GM21423 (cell line): Measurements from ENCODE around the gene C3AR1.
"Not testable (repeated sequence)": the region's sequence is repeated elsewhere in the genome, so short reads cannot be mapped to it uniquely, and the experiment has no call there.

Source experiments
- ATAC-seq: cut with Tn5 transposase; IDR thresholded peaks from one replicate; pipeline ENCODE4 v1.9.1; 2021; ENCODE audit warnings: mild to moderate bottlenecking, moderate library complexity; ENCODE audit not compliant: unreplicated experiment

The C3AR1 gene

DNA sequence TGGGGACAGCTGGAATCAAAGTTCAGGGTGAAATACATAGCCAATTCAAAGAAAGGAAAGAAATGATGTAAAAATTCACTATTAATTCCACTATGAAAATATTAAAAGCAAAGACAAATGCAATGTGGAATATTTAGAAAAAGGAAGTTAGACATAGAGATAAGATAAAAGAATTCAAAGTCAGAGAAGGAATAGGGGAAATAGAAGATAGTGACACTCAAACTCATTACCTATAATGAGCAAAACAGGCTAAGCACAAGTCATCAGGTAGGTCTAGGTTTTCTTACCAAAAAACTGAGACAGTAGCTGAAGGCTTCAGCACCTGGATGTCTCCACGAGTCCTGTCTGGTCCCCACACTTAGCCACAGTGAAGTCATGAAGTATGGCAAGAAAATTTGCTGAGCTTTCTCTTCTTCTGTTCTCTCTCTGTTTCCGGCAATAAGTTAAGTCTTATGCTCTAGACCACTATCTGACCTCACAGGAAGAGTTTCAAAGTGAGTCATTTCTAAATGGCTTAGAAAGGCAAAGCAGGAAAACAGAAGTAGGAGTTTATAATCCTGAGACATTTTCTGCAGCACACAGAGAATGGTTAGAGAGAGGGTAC is at the start of gene C3AR1:
TSS of gene C3AR1 (minus strand) at position 369 of the 604 bp plus-strand sequence. CDS start 6,174 bp downstream, outside the sequence.
- ATAC-seq, result peak; percentile 94

DNA sequence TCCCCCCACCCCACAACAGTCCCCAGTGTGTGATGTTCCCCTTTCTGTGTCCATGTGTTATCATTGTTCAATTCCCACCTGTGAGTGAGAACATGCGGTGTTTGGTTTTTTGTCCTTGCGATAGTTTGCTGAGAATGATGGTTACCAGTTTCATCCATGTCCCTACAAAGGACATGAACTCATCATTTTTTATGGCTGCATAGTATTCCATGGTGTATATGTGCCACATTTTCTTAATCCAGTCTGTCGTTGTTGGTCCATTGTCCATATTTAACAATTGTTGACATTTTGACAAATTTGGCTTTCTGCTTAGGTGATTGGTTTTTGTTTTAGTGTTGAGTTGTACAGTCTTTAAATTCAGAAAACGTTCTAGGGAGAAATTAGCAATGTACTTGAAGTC is 47.0 kb upstream of the C3AR1 start:
- ATAC-seq, result not testable (repeated sequence)

DNA sequence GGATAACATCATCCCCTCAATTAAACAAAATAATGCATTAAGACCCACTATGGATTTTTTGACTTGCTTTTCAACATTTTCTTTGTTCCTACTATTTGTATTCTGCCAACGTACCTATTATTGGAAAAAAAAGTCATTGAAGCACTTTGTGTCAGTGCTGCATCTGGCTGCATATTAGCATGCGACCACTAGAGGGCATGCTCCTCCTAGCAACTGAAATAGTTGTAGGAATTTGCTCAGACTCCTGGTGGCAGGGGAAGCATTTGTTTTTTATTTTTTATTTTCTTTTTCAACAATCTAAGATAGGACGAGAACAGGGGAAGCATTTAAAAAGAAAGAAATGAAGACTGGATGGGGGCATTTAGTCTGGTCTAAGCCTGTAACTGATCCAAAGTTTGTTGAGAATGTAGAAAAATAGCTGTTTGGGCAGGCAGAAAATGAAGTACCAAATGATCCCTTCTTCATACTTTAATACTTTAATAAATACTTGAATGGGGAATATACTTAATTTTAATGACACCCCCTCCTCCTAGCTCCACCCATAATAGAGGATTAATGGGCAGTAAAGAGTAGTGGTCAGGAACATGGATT is 42.7 kb upstream of the C3AR1 start:
- ATAC-seq, result no peak

DNA sequence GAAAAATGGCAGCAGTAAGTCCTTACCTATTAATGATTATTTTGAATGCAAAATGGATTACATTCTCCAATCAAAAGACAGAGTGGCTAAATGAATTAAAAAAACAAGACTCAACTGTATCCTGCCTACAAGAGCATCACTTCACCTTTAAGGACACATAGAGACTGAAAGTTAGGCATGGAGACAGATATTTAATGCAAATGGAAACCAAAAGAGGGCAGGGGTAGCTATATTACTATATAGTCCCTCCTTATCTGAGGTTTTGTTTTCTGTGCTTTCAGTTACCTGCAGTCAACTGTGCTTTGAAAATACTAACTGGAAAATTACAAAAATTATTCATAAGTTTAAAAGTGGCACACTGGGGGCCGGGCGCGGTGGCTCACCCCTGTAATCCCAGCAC is 33.1 kb upstream of the C3AR1 start:
- ATAC-seq, result no peak

DNA sequence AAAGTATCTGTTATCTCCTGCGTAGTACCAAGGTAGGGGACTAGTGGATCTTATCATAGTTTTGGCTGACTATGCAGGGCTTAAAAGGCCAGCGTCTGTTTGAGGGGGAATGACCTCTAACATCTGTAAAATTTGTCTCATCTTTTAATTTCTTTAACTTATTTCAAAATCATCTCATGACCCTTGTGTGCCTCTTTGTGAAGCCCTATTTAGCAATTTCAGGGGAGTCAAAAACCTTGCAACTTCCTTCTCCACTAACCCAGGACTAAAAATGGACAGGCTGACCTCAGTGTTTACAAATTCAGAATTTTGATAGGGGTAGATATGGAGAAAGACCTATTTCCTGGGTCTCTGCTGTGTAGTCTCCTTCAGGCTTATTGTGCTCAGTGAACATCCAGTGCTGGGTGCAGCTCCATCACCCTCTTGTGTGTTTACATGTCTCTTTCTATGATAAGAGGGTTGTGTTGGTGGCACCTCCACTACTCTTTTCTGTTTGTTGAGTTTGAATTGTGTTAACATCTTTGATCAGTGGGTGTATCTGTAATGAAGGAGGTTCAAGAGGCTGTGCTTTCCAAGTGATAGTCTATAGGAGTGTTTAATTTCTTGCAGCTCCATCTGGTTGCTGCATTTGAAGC is 30.2 kb upstream of the C3AR1 start:
- no peak for ATAC-seq

DNA sequence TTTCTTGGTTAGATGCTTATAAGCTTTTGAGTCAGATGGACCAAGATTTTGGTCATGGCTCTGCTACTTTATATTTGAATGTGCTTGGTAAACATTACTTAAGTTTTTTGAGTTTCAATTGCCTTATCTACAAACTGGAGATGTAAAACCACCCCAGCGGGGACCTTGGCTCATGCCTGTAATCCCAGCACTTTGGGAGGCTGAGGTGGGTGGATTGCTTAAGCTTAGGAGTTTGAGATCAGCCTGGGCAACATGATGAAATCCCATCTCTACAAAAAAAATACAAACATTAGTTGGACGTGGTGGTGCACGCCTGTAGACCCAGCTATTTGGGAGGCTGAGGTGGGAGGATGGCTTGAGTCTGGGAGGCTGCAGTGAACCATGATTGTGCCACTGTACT is 27.1 kb upstream of the C3AR1 start:
- ATAC-seq, result no peak

DNA sequence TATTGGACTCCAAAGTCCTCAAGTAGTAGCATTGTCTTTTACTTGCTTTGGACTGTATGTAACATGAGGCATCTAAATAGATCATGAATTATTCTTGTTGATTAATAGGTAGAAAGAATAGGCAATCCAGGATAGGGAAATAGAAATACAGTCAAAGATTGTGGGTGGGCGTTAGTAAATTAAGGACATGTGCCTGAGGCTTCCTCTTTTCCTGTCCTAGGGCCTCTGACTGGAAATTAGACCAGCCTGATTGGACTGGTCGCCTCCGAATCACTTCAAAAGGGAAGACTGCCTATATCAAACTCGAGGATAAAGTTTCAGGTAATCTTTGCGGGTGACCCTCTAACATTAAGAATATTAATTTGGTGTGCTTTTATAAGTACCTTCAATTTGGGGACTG is 23.6 kb upstream of the C3AR1 start:
- ATAC-seq, result no peak

DNA sequence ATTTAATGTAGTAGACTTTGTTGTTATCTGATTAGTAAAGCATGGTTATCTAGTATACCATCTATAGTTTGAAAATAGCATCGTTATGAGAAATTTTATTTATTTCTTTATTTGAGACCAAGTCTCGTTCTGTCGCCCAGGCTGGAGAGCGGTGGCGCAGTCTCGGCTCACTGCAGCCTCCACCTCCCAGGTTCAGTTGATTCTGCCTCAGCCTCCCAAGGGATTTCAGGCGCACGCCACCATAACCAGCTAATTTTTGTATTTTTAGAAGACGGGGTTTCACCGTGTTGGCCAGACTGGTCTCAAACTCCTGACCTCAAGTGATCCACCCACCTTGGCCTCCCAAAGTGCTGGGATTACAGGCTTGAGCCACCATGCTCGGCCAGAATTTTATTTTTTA is 23.1 kb upstream of the C3AR1 start:
- ATAC-seq, result not testable (repeated sequence)

DNA sequence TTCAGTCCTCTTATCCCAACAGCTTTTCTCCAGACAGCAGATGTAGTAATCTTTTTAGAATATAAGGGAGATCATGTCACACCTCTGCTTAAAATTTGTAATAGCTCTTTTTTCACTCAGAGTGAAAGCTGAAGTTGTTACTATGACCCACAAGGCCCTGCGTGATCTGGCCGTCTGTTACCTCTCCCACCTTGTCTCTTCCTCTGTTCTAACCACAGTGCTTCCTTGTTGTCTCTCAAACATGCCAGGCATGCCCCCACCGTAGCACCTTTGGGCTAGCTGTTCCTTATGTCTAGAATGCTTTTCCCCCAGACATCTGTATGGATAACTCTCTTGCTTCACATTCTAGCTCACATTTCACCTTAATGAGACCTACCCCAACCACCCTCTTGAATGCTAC is 22.4 kb upstream of the C3AR1 start:
- ATAC-seq, result no peak

DNA sequence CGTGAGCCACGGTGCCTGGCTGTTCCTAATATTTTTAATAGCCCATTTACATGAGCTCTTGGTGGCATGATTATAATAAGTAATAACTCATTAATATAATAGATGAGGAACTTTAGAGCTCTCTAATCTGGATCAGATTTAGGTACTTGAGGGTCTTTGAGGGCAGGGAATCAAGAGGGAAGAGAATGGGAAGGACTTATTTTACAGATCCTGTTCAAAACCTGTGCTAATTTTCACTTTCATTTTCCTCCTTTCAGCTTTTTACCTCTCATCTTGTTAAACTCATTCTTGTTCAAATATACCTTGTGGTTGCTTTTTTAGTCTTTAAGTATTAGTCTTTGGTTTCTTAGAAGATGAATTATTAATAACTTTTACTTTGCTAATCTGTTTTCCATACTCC is 21.5 kb upstream of the C3AR1 start:
- no peak for ATAC-seq

DNA sequence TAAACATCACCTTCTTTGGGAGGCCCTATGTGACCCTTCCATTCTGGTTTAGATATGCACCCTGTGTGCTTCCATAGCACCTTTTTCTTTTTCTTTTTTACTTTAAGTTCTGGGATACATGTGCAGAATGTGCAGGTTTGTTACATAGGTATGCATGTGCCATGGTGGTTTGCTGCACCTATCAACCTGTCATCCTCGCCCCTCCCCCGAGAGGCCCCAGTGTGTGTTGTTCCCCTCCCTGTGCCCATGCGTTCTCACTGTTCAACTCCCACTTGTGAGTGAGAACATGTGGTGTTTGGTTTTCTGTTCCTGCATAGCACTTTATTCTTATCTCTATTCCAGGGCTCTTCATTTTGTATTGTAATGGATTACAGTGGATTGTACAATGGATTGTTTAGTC is 18.2 kb upstream of the C3AR1 start:
- ATAC-seq, result not testable (repeated sequence)

DNA sequence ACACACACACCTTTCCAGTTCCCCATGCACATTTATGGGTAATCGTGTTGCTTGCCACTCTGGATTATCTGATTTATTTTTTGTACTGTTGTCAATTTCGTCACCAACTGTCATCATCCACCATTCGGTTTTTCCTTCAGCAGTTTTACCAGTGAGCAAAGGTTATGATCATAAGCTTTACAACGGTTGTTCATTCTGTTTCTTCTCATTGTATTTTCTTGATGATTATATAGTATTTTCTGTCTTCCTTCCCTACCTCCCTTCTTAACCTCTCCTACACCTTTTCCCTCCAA is 16.6 kb upstream of the C3AR1 start:
- no peak for ATAC-seq

DNA sequence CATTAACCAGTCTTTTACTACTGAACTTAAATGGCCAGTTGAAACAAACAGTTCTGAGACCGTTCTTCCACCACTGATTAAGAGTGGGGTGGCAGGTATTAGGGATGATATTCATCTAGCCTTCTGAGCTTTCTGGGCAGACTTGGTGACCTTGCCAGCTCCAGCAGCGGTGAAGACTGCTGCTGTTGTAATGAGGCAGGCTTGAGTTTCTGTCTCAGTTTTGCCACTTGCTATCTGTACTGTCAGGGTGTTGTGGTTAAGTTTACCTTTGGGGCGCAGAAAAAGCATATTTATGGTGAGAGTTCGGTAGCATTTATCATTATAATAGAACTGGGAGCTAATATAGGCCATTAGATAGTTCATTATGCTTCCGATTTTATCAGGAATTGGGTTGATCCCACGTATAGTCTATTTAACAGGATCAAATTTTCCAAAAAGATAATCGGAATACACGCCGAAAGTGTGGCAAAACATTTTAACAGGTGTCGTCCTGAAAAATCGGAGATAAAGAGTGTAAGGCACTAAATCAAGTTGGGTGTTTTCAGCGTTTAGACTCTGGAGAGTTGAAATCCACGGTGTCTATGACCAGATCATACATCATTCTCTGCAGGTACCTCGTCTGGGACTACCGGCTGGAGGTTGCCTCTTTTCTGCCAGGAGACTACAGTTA is 15.2 kb upstream of the C3AR1 start:
- ATAC-seq, result no peak

DNA sequence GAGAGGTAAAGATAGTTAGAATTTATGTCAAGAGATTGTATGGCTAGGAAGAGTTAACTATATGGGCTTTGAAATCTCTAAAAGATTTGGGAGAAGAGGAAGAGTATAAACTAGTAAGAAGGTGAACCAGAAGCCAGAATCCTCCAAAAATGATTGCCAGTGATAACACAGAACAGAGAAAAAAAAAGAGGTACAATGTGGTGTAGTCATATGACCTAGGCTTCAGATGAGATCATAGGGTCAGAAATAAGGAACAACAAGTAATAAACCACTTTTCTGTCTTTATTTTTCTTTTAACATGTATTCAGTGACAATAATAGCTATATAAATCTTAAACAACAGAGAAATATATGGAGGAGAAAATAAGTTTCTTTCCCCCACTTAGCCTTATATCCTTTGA is 14.0 kb upstream of the C3AR1 start:
- ATAC-seq, result no peak

DNA sequence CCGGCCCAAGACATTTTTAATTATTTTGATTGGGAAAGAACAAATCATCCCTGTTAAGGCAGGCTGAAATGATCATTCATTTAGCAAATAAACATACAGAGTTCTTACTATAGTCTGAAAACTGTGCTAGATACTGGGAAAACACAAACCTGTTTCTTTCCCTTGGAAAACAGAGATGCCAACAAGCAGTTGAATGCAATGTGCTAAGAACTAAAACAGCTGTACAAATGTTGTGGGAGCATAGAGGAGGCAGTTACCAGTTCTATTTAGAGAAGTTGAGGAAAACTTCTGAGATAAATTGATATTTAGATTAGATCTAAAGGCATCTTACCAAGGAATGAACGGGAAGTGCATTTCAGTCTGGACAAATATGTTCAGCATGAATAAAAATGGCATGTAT is 12.8 kb upstream of the C3AR1 start:
- ATAC-seq, result no peak

DNA sequence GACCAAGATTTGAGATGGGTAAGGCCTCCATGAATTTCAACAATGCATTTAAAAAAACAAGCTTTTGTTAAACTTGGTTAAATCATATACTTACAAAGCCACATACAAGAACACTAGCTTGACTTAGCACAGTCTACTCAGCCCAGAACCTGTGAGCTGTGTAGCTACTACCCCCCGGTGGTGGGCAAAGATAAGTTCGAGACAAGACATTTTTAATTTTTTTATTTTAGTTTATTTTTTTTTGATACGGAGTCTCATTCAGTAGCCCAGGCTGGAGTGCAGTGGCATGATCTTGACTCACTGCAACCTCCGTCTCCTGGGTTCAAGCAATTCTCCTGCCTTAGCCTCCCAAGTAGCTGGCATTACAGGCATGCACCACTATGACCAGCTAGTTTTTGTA is 12.2 kb upstream of the C3AR1 start:
- no peak for ATAC-seq

DNA sequence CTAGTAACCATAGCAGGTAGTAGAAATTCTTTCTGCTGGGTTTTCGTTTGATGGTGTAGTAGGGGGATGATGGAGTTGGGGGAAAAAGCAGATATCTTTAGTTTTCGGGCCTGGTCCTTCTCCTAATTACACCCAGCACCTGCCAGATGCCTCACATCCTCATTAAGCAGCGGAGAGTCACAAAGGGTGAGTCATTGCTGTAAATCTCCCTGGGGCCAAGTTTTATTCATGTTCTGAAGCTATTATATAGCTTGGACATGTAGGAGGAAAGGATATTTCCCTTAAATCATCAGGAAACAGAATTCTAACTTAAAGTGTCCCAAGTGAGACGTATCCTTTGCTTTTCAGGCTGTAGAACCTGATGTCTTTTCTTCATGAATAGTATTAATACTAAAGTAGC is 11.0 kb upstream of the C3AR1 start:
- ATAC-seq, result no peak

DNA sequence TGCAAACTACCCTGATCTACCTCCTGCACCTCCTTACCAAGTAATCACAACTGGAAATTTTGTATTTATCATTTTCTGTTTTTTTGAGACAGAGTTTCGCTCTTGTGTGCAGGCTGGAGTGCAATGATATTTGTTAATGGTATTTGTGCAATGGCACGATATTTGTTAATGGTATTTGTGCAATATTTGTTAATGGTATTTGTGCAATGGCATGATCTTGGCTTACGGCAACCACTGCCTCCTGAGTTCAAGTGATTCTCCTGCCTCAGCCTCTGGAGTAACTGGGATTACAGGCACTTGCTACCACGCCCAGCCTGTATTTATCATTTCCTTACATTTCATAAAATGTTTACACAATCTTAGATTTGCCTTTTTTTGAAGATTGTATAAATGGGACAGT is 10.2 kb upstream of the C3AR1 start:
- no peak for ATAC-seq

DNA sequence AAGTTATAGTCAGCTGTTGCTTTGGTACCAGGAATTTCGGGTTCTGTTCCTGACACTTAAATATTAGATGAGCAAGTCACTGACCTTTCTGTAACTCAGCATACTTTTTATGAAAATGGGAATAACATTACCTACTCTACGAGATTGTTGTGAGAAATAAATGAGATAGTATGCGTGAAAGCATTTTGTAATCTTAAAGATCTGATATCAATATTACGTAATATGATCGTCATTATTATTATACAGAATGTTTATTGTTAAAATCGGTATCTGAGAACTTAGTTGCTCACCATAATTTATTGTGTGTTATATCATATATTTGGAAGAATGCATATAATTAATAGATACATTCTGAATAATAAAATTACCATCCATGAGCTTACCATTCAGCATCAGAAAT is 9.8 kb upstream of the C3AR1 start:
- ATAC-seq, result no peak

DNA sequence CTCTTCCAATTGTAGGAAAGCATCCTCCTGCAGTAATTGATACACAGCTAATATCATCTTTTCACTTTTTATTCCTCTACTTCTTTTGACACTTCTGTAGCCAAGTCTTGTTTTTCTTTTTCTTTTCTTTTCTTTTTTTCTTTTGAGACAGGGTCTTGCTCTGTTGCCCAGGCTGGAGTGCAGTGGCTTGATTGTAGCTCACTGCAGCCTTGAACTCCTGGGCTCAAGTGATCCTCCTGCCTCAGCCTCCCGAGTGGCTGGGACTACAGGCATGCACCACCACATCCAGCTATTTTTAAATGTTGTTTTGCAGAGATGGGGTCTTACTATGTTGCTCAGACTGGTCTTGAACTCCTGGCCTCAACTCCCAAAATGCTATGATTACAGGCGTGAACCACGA is 5.7 kb upstream of the C3AR1 start:
- ATAC-seq, result not testable (repeated sequence)

DNA sequence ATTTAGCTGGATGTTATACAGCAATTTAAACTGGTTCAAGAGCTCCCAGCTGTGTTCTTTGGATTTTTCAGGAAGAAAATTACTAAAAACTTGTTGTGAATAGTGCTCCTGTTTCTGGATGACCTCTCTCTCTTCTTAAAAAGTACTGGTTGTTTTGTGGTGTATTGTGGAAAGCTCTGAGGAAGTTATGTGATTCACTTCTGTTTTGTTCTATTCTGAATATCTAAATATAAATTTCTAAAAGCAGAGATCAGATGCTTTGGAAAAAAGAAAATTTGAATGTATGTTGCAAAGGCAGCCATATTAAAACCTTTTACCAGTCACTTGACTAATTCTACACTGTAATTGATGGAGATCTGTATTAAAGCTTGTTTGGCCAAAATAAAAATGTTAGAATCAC is 3.4 kb upstream of the C3AR1 start:
- ATAC-seq, result no peak

DNA sequence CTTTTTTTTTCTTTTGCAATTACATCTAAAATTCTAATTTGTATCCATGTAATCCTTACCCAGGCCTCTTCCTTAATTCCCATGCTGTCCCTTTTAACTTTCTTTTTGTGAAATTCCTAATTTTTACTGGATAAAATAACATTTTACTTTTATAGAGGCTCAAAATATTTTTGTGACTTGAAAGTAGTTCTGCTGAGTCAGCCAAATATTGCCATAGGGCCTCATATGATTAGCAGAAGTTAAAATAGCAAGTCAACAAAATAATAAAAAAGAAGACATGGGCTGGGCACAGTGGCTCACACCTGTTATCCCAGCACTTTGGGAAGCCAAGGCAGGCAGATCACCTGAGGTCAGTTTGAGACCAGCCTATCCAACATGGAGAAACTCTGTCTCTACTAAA is 2.0 kb downstream of the C3AR1 start:
- no peak for ATAC-seq
